GM12878 (cell line): ENCODE data around the gene EDC4. TPM values are rescaled to one million over a fixed set of nuclear protein-coding genes. Genes with fewer than 3 reads are reported as not detected.

ENCODE experiments used
- ATAC-seq: fragments of 200-7000 bp; cut with Tn5 transposase; 3 replicates; pipeline ENCODE4 v1.9.1; 2020; ENCODE audit warnings: mild to moderate bottlenecking, moderate library complexity
- BruUV-seq: library from RNA; stranded (reverse); fragments of 400-500 nt; replicated peaks from 2 replicates; lab custom pipeline; 2021; lab: Mats Ljungman, UMichigan
- CTCF ChIA-PET: fragments of 300-600 bp; sonication (Branson Sonifier 250); formaldehyde crosslinking; extraction: SDS; loops from one replicate; lab custom pipeline; 2021; ENCODE audit warnings: inconsistent platforms; lab: Yijun Ruan, JAX
- POLR2A ChIA-PET: fragments of 350-600 bp; formaldehyde crosslinking; extraction: SDS; loops from one replicate; lab custom pipeline; 2021; ENCODE audit warnings: inconsistent platforms; lab: Charles Lee
- RAD21 ChIA-PET: fragments of 300-600 bp; sonication (Branson Sonifier 250); formaldehyde crosslinking; loops from one replicate; lab custom pipeline; 2023; ENCODE audit warnings: antibody characterized with exemption; ENCODE audit not compliant: unreplicated experiment; lab: Charles Lee
- SMC1A ChIA-PET: fragments of 300-600 bp; sonication (Branson Sonifier 250); formaldehyde crosslinking; loops from one replicate; lab custom pipeline; 2023; ENCODE audit not compliant: unreplicated experiment, uncharacterized antibody; lab: Charles Lee
- DNase-seq: peaks from one replicate; pipeline ENCODE4 v3.0.0-alpha.2; 2011; ENCODE audit warnings: low read depth, low spot score
- FAIRE-seq: peaks from 3 replicates; lab custom pipeline; 2011; peaks lifted over from hg19 to GRCh38; lab: Jason Lieb, UNC
- H2AFZ ChIP-seq: 2 replicates; pipeline ENCODE4 v1.6.0; 2011; ENCODE audit warnings: low read depth, low read length, control low read depth; ENCODE audit not compliant: control insufficient read depth
- H3K27ac ChIP-seq: 2 replicates; pipeline ENCODE4 v1.5.1; 2011; ENCODE audit warnings: control low read depth; ENCODE audit not compliant: control insufficient read depth, insufficient read depth
- H3K27me3 ChIP-seq, 2 experiments: replicated peaks in 1 of 2; 2 replicates each; pipeline versions ENCODE4 v1.6.0 to v1.6.1; 2011; ENCODE audit warnings: low read length in 1 of 2; ENCODE audit not compliant: control insufficient read depth in 2 of 2, insufficient read depth in 2 of 2
- H3K36me3 ChIP-seq, 2 experiments: 2 replicates each; pipeline ENCODE4 v1.5.1; 2011; ENCODE audit warnings: low read length in 1 of 2; ENCODE audit not compliant: control insufficient read depth in 2 of 2, insufficient read depth in 2 of 2
- H3K4me1 ChIP-seq: 2 replicates; pipeline ENCODE4 v1.6.1; 2011; ENCODE audit warnings: mild to moderate bottlenecking, low read length, moderate library complexity, mixed read lengths; ENCODE audit not compliant: control insufficient read depth, insufficient read depth
- H3K4me2 ChIP-seq: 2 replicates; pipeline ENCODE4 v1.6.0; 2011; ENCODE audit warnings: control low read depth; ENCODE audit not compliant: control insufficient read depth, insufficient read depth
- H3K4me3 ChIP-seq: fragments of 200-600 bp; sonication (generic); 2 replicates; pipeline ENCODE4 v1.5.1; 2016
- H3K79me2 ChIP-seq: 2 replicates; pipeline ENCODE4 v1.6.0; 2011; ENCODE audit warnings: low read length; ENCODE audit not compliant: control insufficient read depth, insufficient read depth
- H3K9ac ChIP-seq: 2 replicates; pipeline ENCODE4 v1.8.0; 2011; ENCODE audit warnings: low read length, control low read depth, mixed read lengths; ENCODE audit not compliant: control insufficient read depth, insufficient read depth
- H3K9me3 ChIP-seq: replicated peaks from 3 replicates; pipeline ENCODE4 v1.5.1; 2011; ENCODE audit warnings: mild to moderate bottlenecking, low read length; ENCODE audit not compliant: control insufficient read depth, insufficient read depth
- H4K20me1 ChIP-seq: 2 replicates; pipeline ENCODE4 v1.6.0; 2011; ENCODE audit not compliant: control insufficient read depth, insufficient read depth
- SRF ChIP-seq, 2 experiments: IDR thresholded peaks; 2 replicates each; pipeline ENCODE4 v1.6.1; 2011; ENCODE audit warnings: low read depth in 2 of 2, low read length in 2 of 2, mild to moderate bottlenecking in 1 of 2, moderate library complexity in 1 of 2
- WGBS: methylation state at CpG from one replicate; pipeline ENCODE4 v1.1.6; 2016; ENCODE audit warnings: low lambda C conversion rate; ENCODE audit not compliant: insufficient replicate concordance, insufficient coverage; ENCODE audit errors: missing lambda C conversion rate; 5-methylcytosine and 5-hydroxymethylcytosine counted together
- in situ Hi-C: fragments of 300-500 bp; cut with MboI; formaldehyde crosslinking; loops from 9 replicates; pipeline ENCODE4 v1.14.3; 2018; ENCODE audit warnings: mixed read lengths
- intact Hi-C: fragments of 100-400 bp; cut with micrococcal nuclease; formaldehyde crosslinking; loops from one replicate; pipeline ENCODE4 v1.14.2; 2022; ENCODE audit not compliant: unreplicated experiment
- polyA plus RNA-seq, 11 experiments: library from polyadenylated mRNA; depleted of rRNA in 4 of 11; unstranded in 6 of 11; stranded (reverse) in 5 of 11; fragments of >200 nt; fragmentation: Nextera tagmentation in 4 of 11; fragmentation: Illumina TruSeq in 1 of 11; extraction: Ambion mirVana in 4 of 11; extraction: Trizol in 1 of 11; gene quantifications; 1 replicate in 1 of 11; 2 replicates in 10 of 11; pipeline versions ENCODE4 v1.2.1 to v1.2.3, GENCODE V29; 2011 to 2016; ENCODE audit warnings: inconsistent platforms in 2 of 11, missing spikeins in 2 of 11, low read depth in 1 of 11
- total RNA-seq, 4 experiments: library from RNA; depleted of rRNA in 3 of 4; stranded (reverse); fragments of >200 nt in 3 of 4; fragmentation: Illumina TruSeq in 1 of 4; extraction: Trizol in 1 of 4; gene quantifications; 2 replicates each; pipeline versions ENCODE4 v1.2.1 to v1.2.3, GENCODE V29; 2013 to 2021
- TF ChIP-seq, protein P1 (sequence below): fragments of 450-650 bp; IDR thresholded peaks from 2 replicates; pipeline ENCODE4 v1.6.1; 2016; ENCODE audit warnings: mild to moderate bottlenecking, moderate library complexity, borderline replicate concordance

EDC4 gene
- total and polyA plus RNA-seq, 10 of the 15 experiments (the other 5 are each of a cell fraction or from before 2014, with no cell fraction given) = 1.2 to 86.0 (median 53.4) TPM

DNA sequence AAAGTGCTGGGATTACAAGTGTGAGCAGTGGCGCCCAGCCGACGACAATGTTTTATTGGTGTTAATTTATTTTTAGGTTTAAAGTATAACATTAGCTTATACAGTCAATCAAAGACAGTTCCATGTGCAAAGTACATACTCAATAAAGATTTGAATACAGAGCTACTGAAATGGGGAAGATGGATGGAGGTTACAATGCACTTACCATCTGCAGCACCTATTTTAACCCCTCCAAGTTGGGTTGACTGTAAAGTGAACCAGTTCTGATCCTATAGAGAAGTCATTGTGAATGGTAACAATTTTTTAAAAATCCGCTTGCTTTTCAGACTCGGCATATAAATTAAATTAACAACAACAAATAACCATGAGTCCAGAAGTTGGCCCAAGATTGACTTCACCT, 19.5 kb downstream of the EDC4 start:
- 87% methylated on average over 5 of the region's 5 CpGs for WGBS
- no peaks in the 10 kb centered on the region; a peak in 1 of 4 replicates for H3K36me3 ChIP-seq
- FAIRE-seq = no peak
- SMC1A ChIA-PET = interaction anchor here (0.6 to 3.0 kb wide), 6 partner anchors 9 to 172 kb away, joined by 3 to 14 read pairs (median 3); no protein-coding TSS in a partner anchor
- CTCF ChIA-PET = interaction anchor here (1.0 to 3.4 kb wide), 5 partner anchors 8 to 335 kb away, joined by 3 to 27 read pairs (median 3); partner anchors contain the start of gene NRN1L
- DNase-seq = no peak
- TSS peak; percentile 99 for BruUV-seq
- no peaks in the 10 kb centered on the region for H4K20me1 ChIP-seq
- intact Hi-C loops = loop anchor here (5.0 kb wide), 1 partner anchor 35 kb away; no protein-coding TSS in a partner anchor
- H3K27ac ChIP-seq = no peak overlapping the region
- peaks cover 24% of the 10 kb centered on the region for H3K79me2 ChIP-seq
- no peak for ATAC-seq
- in situ Hi-C loops = no loop called here
- TF ChIP-seq, protein P1, sequence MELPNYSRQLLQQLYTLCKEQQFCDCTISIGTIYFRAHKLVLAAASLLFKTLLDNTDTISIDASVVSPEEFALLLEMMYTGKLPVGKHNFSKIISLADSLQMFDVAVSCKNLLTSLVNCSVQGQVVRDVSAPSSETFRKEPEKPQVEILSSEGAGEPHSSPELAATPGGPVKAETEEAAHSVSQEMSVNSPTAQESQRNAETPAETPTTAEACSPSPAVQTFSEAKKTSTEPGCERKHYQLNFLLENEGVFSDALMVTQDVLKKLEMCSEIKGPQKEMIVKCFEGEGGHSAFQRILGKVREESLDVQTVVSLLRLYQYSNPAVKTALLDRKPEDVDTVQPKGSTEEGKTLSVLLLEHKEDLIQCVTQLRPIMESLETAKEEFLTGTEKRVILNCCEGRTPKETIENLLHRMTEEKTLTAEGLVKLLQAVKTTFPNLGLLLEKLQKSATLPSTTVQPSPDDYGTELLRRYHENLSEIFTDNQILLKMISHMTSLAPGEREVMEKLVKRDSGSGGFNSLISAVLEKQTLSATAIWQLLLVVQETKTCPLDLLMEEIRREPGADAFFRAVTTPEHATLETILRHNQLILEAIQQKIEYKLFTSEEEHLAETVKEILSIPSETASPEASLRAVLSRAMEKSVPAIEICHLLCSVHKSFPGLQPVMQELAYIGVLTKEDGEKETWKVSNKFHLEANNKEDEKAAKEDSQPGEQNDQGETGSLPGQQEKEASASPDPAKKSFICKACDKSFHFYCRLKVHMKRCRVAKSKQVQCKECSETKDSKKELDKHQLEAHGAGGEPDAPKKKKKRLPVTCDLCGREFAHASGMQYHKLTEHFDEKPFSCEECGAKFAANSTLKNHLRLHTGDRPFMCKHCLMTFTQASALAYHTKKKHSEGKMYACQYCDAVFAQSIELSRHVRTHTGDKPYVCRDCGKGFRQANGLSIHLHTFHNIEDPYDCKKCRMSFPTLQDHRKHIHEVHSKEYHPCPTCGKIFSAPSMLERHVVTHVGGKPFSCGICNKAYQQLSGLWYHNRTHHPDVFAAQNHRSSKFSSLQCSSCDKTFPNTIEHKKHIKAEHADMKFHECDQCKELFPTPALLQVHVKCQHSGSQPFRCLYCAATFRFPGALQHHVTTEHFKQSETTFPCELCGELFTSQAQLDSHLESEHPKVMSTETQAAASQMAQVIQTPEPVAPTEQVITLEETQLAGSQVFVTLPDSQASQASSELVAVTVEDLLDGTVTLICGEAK = peak; percentile 73; the same call in 1 of the 2 replicates
- TF ChIP-seq SRF (IDR thresholded peaks at IDR 0.05; ENCODE audit: low read depth in 2 of 2, low read length in 2 of 2) = no peak
- POLR2A ChIA-PET = interaction anchor here (0.7 to 1.4 kb wide), 3 partner anchors 9 to 192 kb away, joined by 5 to 9 read pairs (median 6); no protein-coding TSS in a partner anchor
- RAD21 ChIA-PET = interaction anchor here (1.5 kb wide), 1 partner anchor 19 kb away, joined by 3 read pairs; no protein-coding TSS in a partner anchor
- 0 out of 2 replicates have a peak overlapping the region, but pooled peaks have one; percentile 39 for H3K9ac ChIP-seq
- H2AFZ ChIP-seq = peak overlapping the region; percentile 90
- H3K9me3 ChIP-seq = no peaks in the 10 kb centered on the region
- peak overlapping the region; percentile 73 for H3K4me2 ChIP-seq
- peak overlapping the region; percentile 62 for H3K4me3 ChIP-seq
- no peaks in the 10 kb centered on the region for H3K27me3 ChIP-seq
- H3K4me1 ChIP-seq = peaks cover 7% of the 10 kb centered on the region
